Astrocyte (in vitro differentiated cells and primary cell): ENCODE results near the gene KIAA0319L. TPM values are rescaled to one million over a fixed set of nuclear protein-coding genes. Genes with fewer than 3 reads are reported as not detected.

ENCODE experiments used
- DNase-seq: peaks from one replicate; pipeline ENCODE4 v3.0.0-alpha.2; 2010; ENCODE audit warnings: low read depth
- FAIRE-seq: peaks from 2 replicates; lab custom pipeline; 2011; peaks lifted over from hg19 to GRCh38; lab: Jason Lieb, UNC
- H2AFZ ChIP-seq: 2 replicates; pipeline ENCODE4 v1.6.0; 2012; ENCODE audit warnings: low read depth, low read length, inconsistent platforms
- H3K27ac ChIP-seq: 2 replicates; pipeline ENCODE4 v1.5.1; 2011; ENCODE audit warnings: low read depth, low read length, inconsistent platforms
- H3K27me3 ChIP-seq: 2 replicates; pipeline ENCODE4 v1.6.0; 2011; ENCODE audit warnings: low read length, inconsistent platforms; ENCODE audit not compliant: insufficient read depth
- H3K36me3 ChIP-seq: 2 replicates; pipeline ENCODE4 v1.5.1; 2011; ENCODE audit warnings: low read length, inconsistent platforms; ENCODE audit not compliant: insufficient read depth
- H3K4me1 ChIP-seq: 2 replicates; pipeline ENCODE4 v1.5.1; 2011; ENCODE audit warnings: low read length, inconsistent platforms; ENCODE audit not compliant: insufficient read depth
- H3K4me2 ChIP-seq: 2 replicates; pipeline ENCODE4 v1.6.0; 2012; ENCODE audit warnings: low read length, inconsistent platforms
- H3K4me3 ChIP-seq: 2 replicates; pipeline ENCODE4 v1.5.1; 2011; ENCODE audit warnings: low read depth, mild to moderate bottlenecking, low read length, inconsistent platforms; ENCODE audit not compliant: insufficient read depth
- H3K79me2 ChIP-seq: 2 replicates; pipeline ENCODE4 v1.6.0; 2012; ENCODE audit warnings: mild to moderate bottlenecking, low read length, inconsistent platforms; ENCODE audit not compliant: insufficient read depth
- H3K9ac ChIP-seq: 2 replicates; pipeline ENCODE4 v1.6.0; 2012; ENCODE audit warnings: mild to moderate bottlenecking, low read length, inconsistent platforms
- H3K9me3 ChIP-seq: 2 replicates; pipeline ENCODE4 v1.5.1; 2012; ENCODE audit warnings: low read depth, mild to moderate bottlenecking, low read length, inconsistent platforms; ENCODE audit not compliant: insufficient read depth
- H4K20me1 ChIP-seq: 2 replicates; pipeline ENCODE4 v1.6.0; 2012; ENCODE audit warnings: low read length, inconsistent platforms; ENCODE audit not compliant: insufficient read depth
- H3K27ac Mint-ChIP-seq: one replicate; pipeline ENCODE4 v1.8.0; 2021; ENCODE audit warnings: mild to moderate bottlenecking, mixed read lengths; ENCODE audit not compliant: unreplicated experiment
- H3K27me3 Mint-ChIP-seq: one replicate; pipeline ENCODE4 v1.8.0; 2021; ENCODE audit warnings: low read depth, mixed read lengths; ENCODE audit not compliant: unreplicated experiment
- H3K36me3 Mint-ChIP-seq: one replicate; pipeline ENCODE4 v1.8.0; 2021; ENCODE audit warnings: low read depth, mixed read lengths; ENCODE audit not compliant: unreplicated experiment
- H3K4me1 Mint-ChIP-seq: one replicate; pipeline ENCODE4 v1.8.0; 2021; ENCODE audit warnings: low read depth, mixed read lengths; ENCODE audit not compliant: unreplicated experiment
- H3K4me3 Mint-ChIP-seq: one replicate; pipeline ENCODE4 v1.8.0; 2021; ENCODE audit warnings: mild to moderate bottlenecking, moderate library complexity, mixed read lengths; ENCODE audit not compliant: unreplicated experiment
- H3K9me3 Mint-ChIP-seq: one replicate; pipeline ENCODE4 v1.8.0; 2021; ENCODE audit warnings: mild to moderate bottlenecking, mixed read lengths; ENCODE audit not compliant: unreplicated experiment
- EZH2 ChIP-seq: IDR thresholded peaks from 2 replicates; pipeline ENCODE4 v1.6.1; 2012; ENCODE audit warnings: mild to moderate bottlenecking, low read length, inconsistent platforms; ENCODE audit not compliant: insufficient read depth
- total RNA-seq: library from RNA; stranded (reverse); gene quantifications from 2 replicates; pipeline ENCODE4 v1.2.1, GENCODE V29; 2021
- TF ChIP-seq, protein P1 (sequence below): IDR thresholded peaks from 2 replicates; pipeline ENCODE4 v1.5.1; 2011; ENCODE audit warnings: low read depth, mild to moderate bottlenecking, inconsistent platforms, low read length, moderate library complexity; ENCODE audit not compliant: insufficient read depth

The KIAA0319L gene
- total RNA-seq, 1 donor from 2014 or later = 42.5 TPM

DNA sequence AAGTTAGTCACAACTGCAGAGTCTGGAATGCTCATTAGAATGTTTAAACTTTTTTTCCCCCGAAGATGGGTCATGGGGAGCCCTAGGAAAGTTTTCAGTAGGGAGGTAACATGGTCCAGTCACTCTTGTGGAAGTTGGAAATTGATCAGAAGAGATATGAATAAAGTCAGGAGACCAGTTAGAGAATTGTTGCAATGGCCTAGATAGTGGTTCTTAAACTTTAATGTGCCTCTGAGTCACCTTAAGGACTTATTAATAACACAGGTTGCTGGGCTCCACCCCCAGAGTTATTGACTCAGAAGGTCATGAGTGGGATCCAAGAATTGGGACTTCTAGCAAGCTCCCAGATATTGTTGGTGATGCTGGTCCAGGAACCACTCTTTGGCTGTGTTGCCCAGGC, 12.7 kb upstream of the KIAA0319L start:
- H3K27me3 ChIP-seq = peaks cover 40% of the 10 kb centered on the region
- H3K4me3 Mint-ChIP-seq = no peak overlapping the region

DNA sequence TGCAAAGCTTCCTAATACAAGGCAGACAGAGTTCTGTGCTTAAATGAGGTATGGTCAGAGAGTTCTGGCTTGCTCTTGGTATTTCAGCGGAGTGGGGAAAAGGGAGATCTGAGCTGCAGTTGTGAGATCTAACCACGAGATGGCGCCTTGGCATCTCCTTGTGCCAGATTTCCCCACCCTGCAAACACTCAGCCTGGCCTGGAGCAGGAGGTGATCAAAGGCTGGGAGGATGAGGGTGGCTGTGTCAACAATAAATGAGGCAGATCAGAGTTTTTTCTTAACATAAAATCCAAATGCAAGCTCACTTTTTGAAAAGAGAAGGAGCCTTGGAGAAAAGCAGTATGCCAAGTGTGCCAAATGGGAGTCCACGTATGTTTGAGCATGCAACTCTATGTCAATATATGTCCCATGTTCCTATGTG, 11.8 kb upstream of the KIAA0319L start:
- Histone ChIP-seq H4K20me1 (peaks cover 57% of the 10 kb centered on the region), H3K4me1 (peaks cover 8% of the 10 kb centered on the region), H3K9ac (no peak overlapping the region), H3K9me3 (no peaks in the 10 kb centered on the region), H3K4me2 (no peak overlapping the region), H2AFZ (no peak overlapping the region), H3K4me3 (no peak overlapping the region), H3K36me3 (no peaks in the 10 kb centered on the region), H3K27ac (no peak overlapping the region), H3K27me3 (peaks cover 30% of the 10 kb centered on the region), H3K79me2 (no peaks in the 10 kb centered on the region)
- peaks cover 3% of the 10 kb centered on the region for H3K36me3 Mint-ChIP-seq
- FAIRE-seq (peak; percentile 62), DNase-seq (no peak)
- H3K27ac Mint-ChIP-seq = no peak overlapping the region
- H3K4me3 Mint-ChIP-seq = no peak overlapping the region
- TF ChIP-seq, protein P1, sequence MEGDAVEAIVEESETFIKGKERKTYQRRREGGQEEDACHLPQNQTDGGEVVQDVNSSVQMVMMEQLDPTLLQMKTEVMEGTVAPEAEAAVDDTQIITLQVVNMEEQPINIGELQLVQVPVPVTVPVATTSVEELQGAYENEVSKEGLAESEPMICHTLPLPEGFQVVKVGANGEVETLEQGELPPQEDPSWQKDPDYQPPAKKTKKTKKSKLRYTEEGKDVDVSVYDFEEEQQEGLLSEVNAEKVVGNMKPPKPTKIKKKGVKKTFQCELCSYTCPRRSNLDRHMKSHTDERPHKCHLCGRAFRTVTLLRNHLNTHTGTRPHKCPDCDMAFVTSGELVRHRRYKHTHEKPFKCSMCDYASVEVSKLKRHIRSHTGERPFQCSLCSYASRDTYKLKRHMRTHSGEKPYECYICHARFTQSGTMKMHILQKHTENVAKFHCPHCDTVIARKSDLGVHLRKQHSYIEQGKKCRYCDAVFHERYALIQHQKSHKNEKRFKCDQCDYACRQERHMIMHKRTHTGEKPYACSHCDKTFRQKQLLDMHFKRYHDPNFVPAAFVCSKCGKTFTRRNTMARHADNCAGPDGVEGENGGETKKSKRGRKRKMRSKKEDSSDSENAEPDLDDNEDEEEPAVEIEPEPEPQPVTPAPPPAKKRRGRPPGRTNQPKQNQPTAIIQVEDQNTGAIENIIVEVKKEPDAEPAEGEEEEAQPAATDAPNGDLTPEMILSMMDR = peak; percentile 93
- TF ChIP-seq EZH2 = no peak
- H3K27me3 Mint-ChIP-seq = peaks cover 31% of the 10 kb centered on the region
- no peaks in the 10 kb centered on the region for H3K9me3 Mint-ChIP-seq
- H3K4me1 Mint-ChIP-seq = peaks cover 21% of the 10 kb centered on the region

More for the DNA sequence above, 12.7 kb upstream of the KIAA0319L start:
- Mint-ChIP-seq H3K36me3 (peaks cover 1% of the 10 kb centered on the region), H3K27me3 (peaks cover 34% of the 10 kb centered on the region), H3K4me1 (peaks cover 21% of the 10 kb centered on the region), H3K27ac (no peak overlapping the region), H3K9me3 (no peaks in the 10 kb centered on the region)
- Histone ChIP-seq H3K4me1 (peaks cover 8% of the 10 kb centered on the region), H3K9ac (no peak overlapping the region), H2AFZ (no peak overlapping the region), H3K27ac (no peak overlapping the region), H3K4me3 (no peak overlapping the region), H3K4me2 (no peak overlapping the region), H4K20me1 (peaks cover 48% of the 10 kb centered on the region), H3K36me3 (no peaks in the 10 kb centered on the region), H3K79me2 (no peaks in the 10 kb centered on the region), H3K9me3 (no peaks in the 10 kb centered on the region)
- FAIRE-seq (no peak), DNase-seq (peak; percentile 54)
- no peak for TF ChIP-seq EZH2
- TF ChIP-seq, protein P1 = no peak

DNA sequence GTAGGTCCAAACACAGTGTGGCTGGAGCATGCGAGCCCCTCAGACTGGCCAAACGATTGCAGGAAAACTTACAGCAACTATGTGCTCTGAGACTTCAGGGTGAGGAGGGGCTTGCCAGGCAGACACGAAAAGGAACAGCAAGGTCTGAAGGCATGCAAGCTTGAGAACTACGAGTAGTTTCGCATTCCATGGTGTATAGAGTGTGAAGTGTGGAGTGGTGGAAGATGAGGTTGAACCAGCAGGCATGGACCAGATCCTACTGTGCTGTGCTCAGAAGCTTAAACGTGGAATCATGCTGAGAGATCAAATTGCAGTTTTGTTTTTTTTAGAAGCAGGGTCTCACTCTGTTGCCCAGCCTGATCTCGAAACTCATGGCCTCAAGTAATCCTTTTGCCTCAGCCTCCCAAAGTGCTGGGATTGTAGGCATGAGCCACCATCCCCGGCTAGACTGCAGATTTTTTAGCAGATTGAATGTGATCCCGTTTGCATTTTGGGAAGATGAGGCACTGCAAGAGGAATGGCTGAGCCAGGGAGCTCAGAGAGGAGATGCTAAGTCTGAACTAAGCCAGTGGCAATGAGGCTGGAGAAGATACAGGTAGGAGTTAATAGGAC, 10.8 kb upstream of the KIAA0319L start:
- H3K9me3 ChIP-seq = no peaks in the 10 kb centered on the region
- Mint-ChIP-seq H3K9me3 (no peaks in the 10 kb centered on the region), H3K4me1 (peaks cover 21% of the 10 kb centered on the region), H3K36me3 (peaks cover 3% of the 10 kb centered on the region), H3K27ac (peak overlapping the region; percentile 16), H3K4me3 (no peak overlapping the region), H3K27me3 (peaks cover 29% of the 10 kb centered on the region)
- H3K27me3 ChIP-seq = peaks cover 21% of the 10 kb centered on the region
- no peak overlapping the region for H3K9ac ChIP-seq
- H4K20me1 ChIP-seq = peaks cover 65% of the 10 kb centered on the region
- no peak overlapping the region for H2AFZ ChIP-seq
- FAIRE-seq (no peak), DNase-seq (no peak)
- no peaks in the 10 kb centered on the region for H3K79me2 ChIP-seq
- H3K4me2 ChIP-seq = no peak overlapping the region
- TF ChIP-seq, protein P1 = no peak
- no peak for TF ChIP-seq EZH2
- H3K4me1 ChIP-seq = peaks cover 5% of the 10 kb centered on the region
- H3K27ac ChIP-seq = no peak overlapping the region
- H3K4me3 ChIP-seq = no peak overlapping the region
- peaks cover 2% of the 10 kb centered on the region for H3K36me3 ChIP-seq
